Mesodermal cell (in vitro differentiated cells): ENCODE measurements around the gene POLN.

Experiments used
- H3K27ac ChIP-seq: 2 replicates; pipeline ENCODE4 v1.7.0; 2013; ENCODE audit warnings: mild to moderate bottlenecking, low read depth, low read length, moderate library complexity; ENCODE audit not compliant: severe bottlenecking
- H3K36me3 ChIP-seq: 2 replicates; pipeline ENCODE4 v1.7.1; 2013; ENCODE audit warnings: mild to moderate bottlenecking, low read length, moderate library complexity; ENCODE audit not compliant: control insufficient read depth, insufficient read depth
- H3K4me1 ChIP-seq: one replicate; pipeline ENCODE4 v1.7.1; 2013; ENCODE audit warnings: mild to moderate bottlenecking, low read length; ENCODE audit not compliant: insufficient read depth, control insufficient read depth, poor library complexity, severe bottlenecking
- H3K4me3 ChIP-seq: 2 replicates; pipeline ENCODE4 v1.7.0; 2013; ENCODE audit warnings: low read length, control low read depth, mild to moderate bottlenecking; ENCODE audit not compliant: insufficient read depth, poor library complexity, severe bottlenecking; ENCODE audit errors: extremely low read depth
- H3K9me3 ChIP-seq: 2 replicates; pipeline ENCODE4 v1.7.1; 2013; ENCODE audit warnings: mild to moderate bottlenecking, low read length, moderate library complexity; ENCODE audit not compliant: control insufficient read depth
- whole genome bisulfite sequencing, 2 experiments: methylation state at CpG; one replicate each; pipeline ENCODE4 v1.1.5; 2013; ENCODE audit warnings: missing lambda C conversion rate in 2 of 2; ENCODE audit not compliant: insufficient coverage in 2 of 2; 5-methylcytosine and 5-hydroxymethylcytosine counted together

Gene POLN

GRCh38 chr4:2101346-2102044 lies 140.4 kb downstream of the POLN start:
- 85 to 88% methylated on average over 4 of the region's 7 CpGs for WGBS, 2 experiments
- H3K4me3 ChIP-seq: no peak overlapping the region
- H3K9me3 ChIP-seq: peaks cover 24% of the 10 kb centered on the region
- no peaks in the 10 kb centered on the region for H3K36me3 ChIP-seq
- H3K4me1 ChIP-seq: peaks cover 5% of the 10 kb centered on the region
- no peak overlapping the region for H3K27ac ChIP-seq

DNA sequence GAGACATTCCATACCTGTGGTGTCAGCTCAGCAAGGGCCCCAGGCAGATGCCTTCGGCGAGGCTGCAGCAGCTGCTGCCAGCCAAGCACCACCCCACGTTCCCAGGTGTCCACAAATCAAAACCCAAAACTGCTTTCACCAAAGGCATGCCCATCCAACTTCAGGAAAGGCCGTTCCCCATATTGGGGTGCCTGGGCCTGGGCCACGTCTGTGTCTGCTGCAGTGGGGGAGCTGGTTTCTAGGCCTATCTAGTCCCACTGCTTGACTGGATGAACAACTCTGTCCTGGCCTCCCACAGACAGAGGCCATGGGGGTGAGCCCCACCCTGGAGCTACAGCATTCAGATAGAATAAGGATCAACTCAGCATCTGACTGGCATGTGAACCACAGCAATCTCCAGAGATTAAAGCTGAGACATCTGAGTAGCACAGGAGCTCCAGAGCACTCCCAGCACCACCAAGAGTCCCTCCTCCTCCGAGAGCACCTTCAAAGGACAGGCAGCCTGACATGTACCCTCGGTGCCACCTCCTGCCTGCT lies 145.8 kb downstream of the POLN start:
- 84 to 89% methylated on average over 3 to 6 of the region's 7 CpGs for WGBS, 2 experiments
- Histone ChIP-seq H3K27ac (no peak overlapping the region), H3K36me3 (no peaks in the 10 kb centered on the region), H3K4me1 (no peaks in the 10 kb centered on the region), H3K4me3 (no peak overlapping the region), H3K9me3 (peaks cover 4% of the 10 kb centered on the region)

DNA sequence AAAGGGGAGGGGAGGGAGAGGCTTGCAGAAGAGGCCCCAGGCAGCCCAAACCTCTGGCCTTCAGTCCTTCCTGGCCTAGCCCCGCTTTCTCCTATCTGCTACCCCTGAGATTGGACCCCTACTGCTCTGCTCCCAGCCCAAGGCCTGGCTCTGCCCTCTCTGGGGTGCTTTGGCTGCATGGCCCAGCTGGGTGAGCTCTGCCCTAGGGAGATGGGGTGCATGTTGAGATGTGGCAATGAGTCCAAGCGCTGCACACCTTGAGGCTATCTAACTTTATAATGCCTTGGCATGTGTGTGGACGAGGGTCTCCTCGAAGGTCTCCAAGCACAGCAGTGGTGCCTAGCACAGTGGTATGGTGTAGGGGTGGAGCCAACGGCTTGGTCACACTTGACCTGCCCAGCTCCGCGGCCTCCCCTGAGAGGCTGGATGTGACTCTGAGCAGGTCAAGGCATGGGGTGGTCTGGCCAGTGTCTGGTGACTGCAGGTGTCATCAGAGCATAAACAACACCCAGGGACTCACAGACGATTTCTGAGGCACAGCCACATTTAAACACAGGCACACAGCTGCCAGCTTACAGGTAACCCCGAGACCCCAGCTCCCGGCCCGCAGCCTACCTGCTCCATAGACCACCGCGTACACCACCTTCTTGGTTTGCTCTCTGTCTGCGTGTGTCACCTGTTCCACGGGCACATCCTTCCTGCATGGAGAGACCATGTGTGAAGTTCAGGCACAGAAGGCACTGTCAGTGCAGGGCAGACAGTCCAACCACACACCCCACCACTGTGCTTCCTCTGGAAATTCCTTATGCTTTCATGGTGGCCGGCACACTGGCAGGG lies 146.5 kb downstream of the POLN start:
- H3K36me3 ChIP-seq: no peaks in the 10 kb centered on the region
- WGBS, 2 experiments: 93 to 99% methylated on average over 10 to 13 of the region's 16 CpGs
- no peak overlapping the region for H3K27ac ChIP-seq
- peaks cover 4% of the 10 kb centered on the region for H3K9me3 ChIP-seq
- H3K4me1 ChIP-seq: no peaks in the 10 kb centered on the region
- no peak overlapping the region for H3K4me3 ChIP-seq

DNA sequence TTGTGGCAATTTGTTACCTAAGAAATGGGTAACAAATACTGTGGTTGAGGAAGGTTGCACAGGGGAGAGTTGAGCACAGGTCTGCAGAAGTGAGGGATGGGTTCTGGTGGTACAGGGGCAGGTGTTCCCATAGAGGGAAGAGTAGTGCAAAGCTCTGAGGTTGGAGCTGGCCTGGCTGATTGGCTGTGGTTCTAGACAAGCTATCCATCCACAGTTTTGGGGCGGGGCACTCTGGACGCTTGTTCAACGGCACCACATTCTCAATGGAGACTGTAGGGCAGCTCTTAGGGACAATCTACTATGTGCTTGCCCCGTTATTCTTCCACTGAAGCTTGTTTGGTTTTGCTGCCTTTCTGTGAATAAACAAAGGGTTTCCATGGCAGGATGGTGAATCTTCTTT lies 147.4 kb downstream of the POLN start:
- Histone ChIP-seq H3K4me3 (no peak overlapping the region), H3K4me1 (no peaks in the 10 kb centered on the region)
- WGBS, 2 experiments: 84 to 96% methylated on average over 4 of the region's 4 CpGs

GRCh38 chr4:2093265-2093664 lies 148.7 kb downstream of the POLN start:
- H3K27ac ChIP-seq: no peak overlapping the region
- peaks cover 4% of the 10 kb centered on the region for H3K9me3 ChIP-seq
- WGBS, 2 experiments: 93 to 94% methylated on average over 5 to 6 of the region's 6 CpGs
- H3K4me3 ChIP-seq: no peak overlapping the region
- H3K36me3 ChIP-seq: no peaks in the 10 kb centered on the region
- H3K4me1 ChIP-seq: no peaks in the 10 kb centered on the region

More for the DNA sequence above, 147.4 kb downstream of the POLN start:
- Histone ChIP-seq H3K9me3 (peaks cover 4% of the 10 kb centered on the region), H3K27ac (no peak overlapping the region), H3K36me3 (no peaks in the 10 kb centered on the region)

DNA sequence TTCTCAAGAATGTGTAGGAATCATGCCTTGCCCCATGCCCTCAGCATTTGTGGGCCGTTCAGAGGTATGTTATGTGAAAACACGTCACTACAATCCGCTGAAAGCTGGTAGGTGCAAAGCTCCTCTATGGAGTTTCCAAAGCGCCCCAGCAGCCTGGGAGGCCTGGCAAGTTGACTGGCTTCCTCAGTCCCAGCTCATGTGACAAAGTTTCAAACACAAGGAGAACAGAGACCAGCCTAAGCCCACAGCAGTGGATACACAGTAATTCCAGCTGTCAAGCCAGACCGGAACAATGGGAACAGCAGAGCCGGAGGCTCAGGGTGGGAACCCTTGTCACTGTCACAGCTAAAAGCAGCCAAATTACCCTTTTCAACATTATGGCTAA lies 149.3 kb downstream of the POLN start:
- Histone ChIP-seq H3K9me3 (peaks cover 4% of the 10 kb centered on the region), H3K27ac (no peak overlapping the region), H3K4me3 (no peak overlapping the region), H3K36me3 (no peaks in the 10 kb centered on the region), H3K4me1 (no peaks in the 10 kb centered on the region)
- WGBS, 2 experiments: 83 to 85% methylated on average over 5 to 6 of the region's 6 CpGs

- no peak overlapping the region for H3K4me3 ChIP-seq
- no peak overlapping the region for H3K27ac ChIP-seq
- H3K4me1 ChIP-seq: no peaks in the 10 kb centered on the region
- 89 to 90% methylated on average over 15 of the region's 15 CpGs for WGBS, 2 experiments
- peaks cover 4% of the 10 kb centered on the region for H3K9me3 ChIP-seq
- no peaks in the 10 kb centered on the region for H3K36me3 ChIP-seq
Observed at GRCh38 chr4:2091990-2092668, 149.8 kb downstream of the POLN start.

- WGBS, 2 experiments: 100% methylated on average over 1 of the region's 1 CpG; no CpG with 5 or more reads in 1 of the 2 experiments
- H3K4me3 ChIP-seq: no peak overlapping the region
- no peaks in the 10 kb centered on the region for H3K4me1 ChIP-seq
- H3K9me3 ChIP-seq: no peaks in the 10 kb centered on the region
- H3K27ac ChIP-seq: no peak overlapping the region
- no peaks in the 10 kb centered on the region for H3K36me3 ChIP-seq
Observed at GRCh38 chr4:2090642-2091041, 151.3 kb downstream of the POLN start.

GRCh38 chr4:2089222-2089621 lies 152.7 kb downstream of the POLN start:
- Histone ChIP-seq H3K4me3 (no peak overlapping the region), H3K9me3 (no peaks in the 10 kb centered on the region)
- WGBS, 2 experiments: no CpG with 5 or more reads among the region's 1 CpG

GRCh38 chr4:2087170-2087569 lies 154.8 kb downstream of the POLN start:
- H3K4me1 ChIP-seq: no peaks in the 10 kb centered on the region
- no peaks in the 10 kb centered on the region for H3K9me3 ChIP-seq
- no peak overlapping the region for H3K4me3 ChIP-seq
- no peak overlapping the region for H3K27ac ChIP-seq
- H3K36me3 ChIP-seq: no peaks in the 10 kb centered on the region

More at GRCh38 chr4:2089222-2089621, 152.7 kb downstream of the POLN start:
- Histone ChIP-seq H3K36me3 (no peaks in the 10 kb centered on the region), H3K4me1 (no peaks in the 10 kb centered on the region), H3K27ac (no peak overlapping the region)
